H9 (cell line): ENCODE results near the gene PKIB. TPM values are rescaled to one million over a fixed set of nuclear protein-coding genes. Genes with fewer than 3 reads are reported as not detected.
A peak's percentile ranks its signal among the peaks of the same experiment; 100 is the strongest.

Experiments
- DNase-seq: peaks from one replicate; pipeline ENCODE4 v3.0.0-alpha.2; 2017
- H2AFZ ChIP-seq: one replicate; pipeline ENCODE4 v1.6.1; 2013; ENCODE audit warnings: mild to moderate bottlenecking, low read length, control low read depth, moderate library complexity
- H2AK5ac ChIP-seq: 2 replicates; pipeline ENCODE4 v1.6.1; 2013; ENCODE audit warnings: low read length, control low read depth, mixed read lengths; ENCODE audit not compliant: insufficient read length
- H2BK120ac ChIP-seq: one replicate; pipeline ENCODE4 v1.6.1; 2013; ENCODE audit warnings: low read depth, mild to moderate bottlenecking, low read length, control low read depth, inconsistent platforms; ENCODE audit not compliant: poor library complexity, severe bottlenecking
- H2BK12ac ChIP-seq: 2 replicates; pipeline ENCODE4 v1.6.1; 2013; ENCODE audit warnings: low read length, control low read depth, mixed read lengths, low read depth; ENCODE audit not compliant: insufficient read length
- H2BK15ac ChIP-seq: 2 replicates; pipeline ENCODE4 v1.6.1; 2013; ENCODE audit warnings: low read depth, low read length, control low read depth
- H2BK20ac ChIP-seq: one replicate; pipeline ENCODE4 v1.6.1; 2013; ENCODE audit warnings: low read depth, mild to moderate bottlenecking, low read length, control low read depth, inconsistent platforms; ENCODE audit not compliant: poor library complexity, severe bottlenecking
- H2BK5ac ChIP-seq: 2 replicates; pipeline ENCODE4 v1.6.1; 2013; ENCODE audit warnings: low read length, control low read depth, mixed read lengths; ENCODE audit not compliant: insufficient read length
- H3K14ac ChIP-seq: 2 replicates; pipeline ENCODE4 v1.6.1; 2013; ENCODE audit warnings: low read length, control low read depth; ENCODE audit not compliant: insufficient read depth
- H3K18ac ChIP-seq: 2 replicates; pipeline ENCODE4 v1.6.1; 2013; ENCODE audit warnings: low read depth, mild to moderate bottlenecking, mixed read lengths, low read length, control low read depth; ENCODE audit not compliant: insufficient read length
- H3K23ac ChIP-seq: 2 replicates; pipeline ENCODE4 v1.6.1; 2013; ENCODE audit warnings: low read length, control low read depth, mixed read lengths, low read depth; ENCODE audit not compliant: insufficient read length
- H3K23me2 ChIP-seq: 2 replicates; pipeline ENCODE4 v1.6.1; 2013; ENCODE audit warnings: low read depth, mild to moderate bottlenecking, mixed read lengths, low read length, control low read depth; ENCODE audit not compliant: insufficient read length, poor library complexity, severe bottlenecking
- H3K27ac ChIP-seq: 2 replicates; pipeline ENCODE4 v1.5.1; 2013; ENCODE audit warnings: low read length, control low read depth, mixed read lengths, low read depth; ENCODE audit not compliant: insufficient read length
- H3K27me3 ChIP-seq: 2 replicates; pipeline ENCODE4 v1.6.1; 2013; ENCODE audit warnings: low read length, control low read depth, inconsistent platforms; ENCODE audit not compliant: insufficient read depth
- H3K4ac ChIP-seq: 2 replicates; pipeline ENCODE4 v1.6.1; 2013; ENCODE audit warnings: low read depth, mild to moderate bottlenecking, control low read depth, inconsistent platforms, low read length, moderate library complexity
- H3K4me1 ChIP-seq: 2 replicates; pipeline ENCODE4 v1.6.1; 2013; ENCODE audit warnings: low read length, control low read depth, inconsistent platforms; ENCODE audit not compliant: insufficient read depth
- H3K4me2 ChIP-seq: 2 replicates; pipeline ENCODE4 v1.6.1; 2013; ENCODE audit warnings: low read length, control low read depth, mixed read lengths; ENCODE audit not compliant: insufficient read length, insufficient read depth
- H3K56ac ChIP-seq: 2 replicates; pipeline ENCODE4 v1.6.1; 2013; ENCODE audit warnings: low read depth, mild to moderate bottlenecking, mixed read lengths, low read length, control low read depth; ENCODE audit not compliant: insufficient read length
- H3K79me1 ChIP-seq: 2 replicates; pipeline ENCODE4 v1.6.1; 2013; ENCODE audit warnings: low read depth, mild to moderate bottlenecking, moderate library complexity, low read length, control low read depth, inconsistent platforms; ENCODE audit not compliant: insufficient read depth, poor library complexity, severe bottlenecking
- H3K79me2 ChIP-seq: 2 replicates; pipeline ENCODE4 v1.6.1; 2013; ENCODE audit warnings: low read length, control low read depth, inconsistent platforms; ENCODE audit not compliant: insufficient read depth
- H3K9ac ChIP-seq: 2 replicates; pipeline ENCODE4 v1.6.1; 2013; ENCODE audit warnings: low read length, control low read depth, mixed read lengths; ENCODE audit not compliant: insufficient read length; ENCODE audit errors: extremely low read depth
- H3K9me3 ChIP-seq: one replicate; pipeline ENCODE4 v1.6.1; 2013; ENCODE audit warnings: low read depth, low read length, inconsistent platforms; ENCODE audit not compliant: control insufficient read depth
- H3T11ph ChIP-seq: one replicate; pipeline ENCODE4 v1.6.1; 2013; ENCODE audit warnings: mild to moderate bottlenecking, low read length, control low read depth, inconsistent platforms
- H4K20me1 ChIP-seq: one replicate; pipeline ENCODE4 v1.6.1; 2013; ENCODE audit not compliant: control insufficient read depth, insufficient read length, insufficient read depth
- H4K5ac ChIP-seq: 2 replicates; pipeline ENCODE4 v1.6.1; 2013; ENCODE audit warnings: low read depth, mild to moderate bottlenecking, mixed read lengths, low read length, control low read depth; ENCODE audit not compliant: insufficient read length
- H4K8ac ChIP-seq: replicated peaks from 2 replicates; pipeline ENCODE4 v1.6.1; 2013; ENCODE audit warnings: low read length, control low read depth, mixed read lengths, low read depth; ENCODE audit not compliant: insufficient read length
- H4K91ac ChIP-seq: 2 replicates; pipeline ENCODE4 v1.6.1; 2013; ENCODE audit warnings: low read depth, mild to moderate bottlenecking, moderate library complexity, mixed read lengths, low read length, control low read depth; ENCODE audit not compliant: insufficient read length
- H3K27ac Mint-ChIP-seq, 3 experiments: 2 replicates in 2 of 3; 3 replicates in 1 of 3; pipeline ENCODE4 v1.8.0; 2020 to 2021; ENCODE audit warnings: mixed read lengths in 3 of 3, mild to moderate bottlenecking in 1 of 3, moderate library complexity in 1 of 3
- H3K27me3 Mint-ChIP-seq: 2 replicates; pipeline ENCODE4 v1.8.0; 2021; ENCODE audit warnings: low read depth, mild to moderate bottlenecking, moderate library complexity, mixed read lengths
- H3K36me3 Mint-ChIP-seq, 3 experiments: 2 replicates in 2 of 3; 3 replicates in 1 of 3; pipeline ENCODE4 v1.8.0; 2020 to 2021; ENCODE audit warnings: low read depth in 3 of 3, mixed read lengths in 3 of 3; ENCODE audit not compliant: insufficient read depth in 1 of 3
- H3K4me1 Mint-ChIP-seq, 2 experiments: 2 replicates each; pipeline ENCODE4 v1.8.0; 2020; ENCODE audit warnings: mixed read lengths in 2 of 2
- H3K4me3 Mint-ChIP-seq, 2 experiments: 2 replicates in 1 of 2; 3 replicates in 1 of 2; pipeline ENCODE4 v1.8.0; 2020 to 2021; ENCODE audit warnings: mild to moderate bottlenecking in 2 of 2, mixed read lengths in 2 of 2, moderate library complexity in 1 of 2
- H3K9me3 Mint-ChIP-seq, 2 experiments: 2 replicates in 1 of 2; 3 replicates in 1 of 2; pipeline ENCODE4 v1.8.0; 2020; ENCODE audit warnings: mild to moderate bottlenecking in 2 of 2, mixed read lengths in 2 of 2, moderate library complexity in 1 of 2
- WGBS: extraction: QIAGEN DNeasy Blood & Tissue Kit; methylation state at CpG from one replicate; pipeline ENCODE4 v1.1.7; 2013; ENCODE audit warnings: missing lambda C conversion rate, low lambda C conversion rate, mixed read lengths; ENCODE audit not compliant: insufficient read length; ENCODE audit errors: extremely low coverage; 5-methylcytosine and 5-hydroxymethylcytosine counted together
- total RNA-seq: library from RNA; stranded (reverse); gene quantifications from 2 replicates; pipeline ENCODE4 v1.2.1, GENCODE V29; 2021
- TF ChIP-seq, protein P1 (sequence below): fragments of 200-600 bp; sonication (generic); conservative IDR thresholded peaks from 3 replicates; pipeline ENCODE4 v1.8.0; 2021; ENCODE audit warnings: antibody characterized with exemption, mild to moderate bottlenecking

PKIB gene
- total RNA-seq, 1 experiment from 2014 or later = 46.5 TPM

DNA sequence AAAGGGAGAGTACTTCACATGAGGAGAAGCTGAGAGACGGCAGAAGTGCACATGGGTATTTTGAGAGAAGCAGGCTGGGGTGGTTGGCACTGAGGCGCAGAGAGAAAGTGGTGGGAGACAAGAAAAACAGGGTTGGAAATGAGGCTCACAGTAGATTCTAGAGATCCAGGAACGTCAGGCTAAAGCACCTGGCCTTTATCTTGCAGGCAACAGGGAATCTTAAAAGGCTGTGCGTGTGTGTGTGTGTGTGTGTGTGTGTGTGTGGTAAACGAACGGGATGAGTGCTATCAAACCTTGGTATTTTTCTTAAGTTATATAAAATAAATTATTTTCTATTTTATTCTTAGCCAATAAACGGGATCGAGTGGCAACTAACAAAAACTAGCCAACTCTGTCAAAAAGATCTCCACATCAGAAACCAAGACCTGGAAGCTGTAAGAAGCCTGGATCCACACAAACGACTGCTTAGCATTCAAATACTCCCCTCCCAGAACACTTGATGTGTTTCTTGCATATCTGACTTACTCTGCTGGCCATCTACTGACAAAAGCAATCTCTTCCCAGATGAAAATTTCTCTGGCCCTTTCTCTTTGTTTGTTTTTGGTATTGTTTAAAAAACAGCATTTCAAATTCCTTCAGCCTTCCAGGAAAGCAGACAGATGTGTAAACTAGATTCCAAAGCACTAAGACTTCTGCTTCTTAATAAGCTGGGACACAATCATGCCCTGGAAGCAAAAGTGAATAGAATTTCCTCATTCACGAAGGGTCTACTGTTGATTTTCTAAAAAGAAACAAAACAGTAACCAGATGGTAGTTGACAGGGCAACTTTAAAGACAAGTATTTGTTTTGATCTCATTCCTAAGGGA lies 124.6 kb downstream of the PKIB start:
- Mint-ChIP-seq H3K27me3 (no peaks in the 10 kb centered on the region), H3K36me3 (no peaks in the 10 kb centered on the region; a peak in 1 of 7 replicates), H3K9me3 (no peaks in the 10 kb centered on the region), H3K4me1 (peaks cover 21 to 30% of the 10 kb centered on the region in 2 experiments), H3K27ac (peak overlapping the region; percentile 3 to 34 (median 26); a peak in 5 of 7 replicates), H3K4me3 (no peak overlapping the region; a peak in 1 of 5 replicates)
- no peak overlapping the region for H4K91ac ChIP-seq
- H2BK12ac ChIP-seq = no peak overlapping the region
- no CpG with 5 or more reads among the region's 10 CpGs for WGBS
- no peaks in the 10 kb centered on the region for H3K27me3 ChIP-seq
- H2BK120ac ChIP-seq = no peak overlapping the region
- H3K79me1 ChIP-seq = no peaks in the 10 kb centered on the region
- no peaks in the 10 kb centered on the region for H3K23me2 ChIP-seq
- H3T11ph ChIP-seq = no peak overlapping the region
- no peak overlapping the region for H4K5ac ChIP-seq
- H3K23ac ChIP-seq = no peak overlapping the region
- no peak overlapping the region for H3K18ac ChIP-seq
- H3K4me1 ChIP-seq = peaks cover 2% of the 10 kb centered on the region
- no peaks in the 10 kb centered on the region for H4K20me1 ChIP-seq
- H2BK5ac ChIP-seq = no peak overlapping the region
- H2BK20ac ChIP-seq = no peak overlapping the region
- H3K4ac ChIP-seq = no peak overlapping the region
- no peaks in the 10 kb centered on the region for H3K79me2 ChIP-seq
- H2BK15ac ChIP-seq = no peak overlapping the region
- no peak overlapping the region for H2AFZ ChIP-seq
- no peak overlapping the region for H3K56ac ChIP-seq
- no peak overlapping the region; the same call in 1 of the 2 replicates for H3K14ac ChIP-seq
- H3K4me2 ChIP-seq = no peak overlapping the region
- no peak overlapping the region for H3K9ac ChIP-seq
- no peak overlapping the region for H4K8ac ChIP-seq
- TF ChIP-seq, protein P1, sequence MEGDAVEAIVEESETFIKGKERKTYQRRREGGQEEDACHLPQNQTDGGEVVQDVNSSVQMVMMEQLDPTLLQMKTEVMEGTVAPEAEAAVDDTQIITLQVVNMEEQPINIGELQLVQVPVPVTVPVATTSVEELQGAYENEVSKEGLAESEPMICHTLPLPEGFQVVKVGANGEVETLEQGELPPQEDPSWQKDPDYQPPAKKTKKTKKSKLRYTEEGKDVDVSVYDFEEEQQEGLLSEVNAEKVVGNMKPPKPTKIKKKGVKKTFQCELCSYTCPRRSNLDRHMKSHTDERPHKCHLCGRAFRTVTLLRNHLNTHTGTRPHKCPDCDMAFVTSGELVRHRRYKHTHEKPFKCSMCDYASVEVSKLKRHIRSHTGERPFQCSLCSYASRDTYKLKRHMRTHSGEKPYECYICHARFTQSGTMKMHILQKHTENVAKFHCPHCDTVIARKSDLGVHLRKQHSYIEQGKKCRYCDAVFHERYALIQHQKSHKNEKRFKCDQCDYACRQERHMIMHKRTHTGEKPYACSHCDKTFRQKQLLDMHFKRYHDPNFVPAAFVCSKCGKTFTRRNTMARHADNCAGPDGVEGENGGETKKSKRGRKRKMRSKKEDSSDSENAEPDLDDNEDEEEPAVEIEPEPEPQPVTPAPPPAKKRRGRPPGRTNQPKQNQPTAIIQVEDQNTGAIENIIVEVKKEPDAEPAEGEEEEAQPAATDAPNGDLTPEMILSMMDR = no peak
- H3K9me3 ChIP-seq = no peaks in the 10 kb centered on the region
- DNase-seq = peak; percentile 41
- H2AK5ac ChIP-seq = no peak overlapping the region
- H3K27ac ChIP-seq = no peak overlapping the region
